ENCODE measurements around the gene GNB4.

Gene GNB4

DNA sequence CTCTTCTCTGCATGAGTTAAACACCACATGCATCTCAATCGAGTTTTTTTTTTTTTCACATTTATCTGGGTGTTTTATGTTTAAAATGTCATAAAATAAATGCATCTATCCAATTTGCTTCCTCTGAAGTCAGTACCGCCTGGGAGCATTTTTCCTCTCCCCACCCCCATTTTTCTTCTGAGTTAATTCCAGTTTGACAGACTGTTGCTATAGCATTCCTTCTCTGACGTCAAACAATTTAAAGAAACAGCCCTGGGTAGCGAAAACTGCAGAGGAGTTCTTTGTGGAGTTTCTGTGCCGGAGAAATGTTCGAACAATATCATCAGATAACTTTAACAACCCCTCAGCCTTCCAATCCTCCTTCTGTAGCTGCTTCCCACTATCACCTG is 900 bp upstream of the GNB4 start:
- Histone ChIP-seq H3K27ac (no peak overlapping the region), H4K20me1 (ENCODE audit: insufficient read depth) (no peaks in the 10 kb centered on the region), H3K4me2 (peak overlapping the region; percentile 64; the same call in 1 of the 2 replicates), H3K4me1 (ENCODE audit: low read depth, poor library complexity, severe bottlenecking) (peaks cover 16% of the 10 kb centered on the region), H3K9ac (no peak overlapping the region), H3K79me2 (ENCODE audit: insufficient read depth, low read depth) (no peaks in the 10 kb centered on the region; the same call in 1 of the 2 replicates), H3K4me3 (IDR thresholded peaks at IDR 0.05; ENCODE audit: insufficient read depth, low read depth, low read length) (peak overlapping the region; percentile 29), H3K36me3 (ENCODE audit: insufficient read depth) (no peaks in the 10 kb centered on the region; the same call in 1 of the 2 replicates), H2AFZ (ENCODE audit: low read depth) (peak overlapping the region; percentile 96; the same call in 1 of the 2 replicates), H3K27me3 (ENCODE audit: insufficient read depth, low read depth) (no peaks in the 10 kb centered on the region)
- TF ChIP-seq, protein P1, sequence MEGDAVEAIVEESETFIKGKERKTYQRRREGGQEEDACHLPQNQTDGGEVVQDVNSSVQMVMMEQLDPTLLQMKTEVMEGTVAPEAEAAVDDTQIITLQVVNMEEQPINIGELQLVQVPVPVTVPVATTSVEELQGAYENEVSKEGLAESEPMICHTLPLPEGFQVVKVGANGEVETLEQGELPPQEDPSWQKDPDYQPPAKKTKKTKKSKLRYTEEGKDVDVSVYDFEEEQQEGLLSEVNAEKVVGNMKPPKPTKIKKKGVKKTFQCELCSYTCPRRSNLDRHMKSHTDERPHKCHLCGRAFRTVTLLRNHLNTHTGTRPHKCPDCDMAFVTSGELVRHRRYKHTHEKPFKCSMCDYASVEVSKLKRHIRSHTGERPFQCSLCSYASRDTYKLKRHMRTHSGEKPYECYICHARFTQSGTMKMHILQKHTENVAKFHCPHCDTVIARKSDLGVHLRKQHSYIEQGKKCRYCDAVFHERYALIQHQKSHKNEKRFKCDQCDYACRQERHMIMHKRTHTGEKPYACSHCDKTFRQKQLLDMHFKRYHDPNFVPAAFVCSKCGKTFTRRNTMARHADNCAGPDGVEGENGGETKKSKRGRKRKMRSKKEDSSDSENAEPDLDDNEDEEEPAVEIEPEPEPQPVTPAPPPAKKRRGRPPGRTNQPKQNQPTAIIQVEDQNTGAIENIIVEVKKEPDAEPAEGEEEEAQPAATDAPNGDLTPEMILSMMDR (conservative IDR thresholded peaks at IDR 0.05; ENCODE audit: low read depth, low read length), result no peak

DNA sequence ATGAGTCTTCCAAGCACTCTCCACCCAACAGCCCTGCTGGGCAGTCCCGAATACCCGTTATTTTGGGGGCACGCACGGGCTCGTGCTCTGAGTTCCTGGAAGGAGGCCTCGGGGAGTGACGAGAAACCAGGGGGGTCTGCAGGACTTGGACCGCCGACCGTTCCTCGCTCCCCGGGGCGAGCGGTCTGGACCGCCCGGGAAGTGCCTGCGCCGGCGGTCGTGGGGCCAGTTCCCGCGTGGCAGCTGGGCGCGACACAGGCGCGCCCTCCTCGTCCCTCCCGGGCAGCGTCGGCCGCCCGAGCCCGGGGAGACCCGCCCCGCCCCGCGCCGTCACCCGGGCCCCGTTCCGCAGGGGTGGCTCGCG is 387 bp downstream of the GNB4 start:
- H3K4me3 ChIP-seq (IDR thresholded peaks at IDR 0.05; ENCODE audit: insufficient read depth, low read depth, low read length), result peak overlapping the region; percentile 29
- H3K27me3 ChIP-seq (ENCODE audit: insufficient read depth, low read depth), result no peaks in the 10 kb centered on the region
- H4K20me1 ChIP-seq (ENCODE audit: insufficient read depth), result no peaks in the 10 kb centered on the region
- H3K4me2 ChIP-seq, result peak overlapping the region; percentile 76
- no peaks in the 10 kb centered on the region; the same call in 1 of the 2 replicates for H3K36me3 ChIP-seq (ENCODE audit: insufficient read depth)
- H3K79me2 ChIP-seq (ENCODE audit: insufficient read depth, low read depth), result peaks cover 5% of the 10 kb centered on the region; the same call in 1 of the 2 replicates
- TF ChIP-seq, protein P1 (conservative IDR thresholded peaks at IDR 0.05; ENCODE audit: low read depth, low read length), result no peak
- peak overlapping the region; percentile 64 for H3K9ac ChIP-seq
- peak overlapping the region; percentile 33 for H3K27ac ChIP-seq
- peaks cover 16% of the 10 kb centered on the region for H3K4me1 ChIP-seq (ENCODE audit: low read depth, poor library complexity, severe bottlenecking)
- peak overlapping the region; percentile 96 for H2AFZ ChIP-seq (ENCODE audit: low read depth)

DNA sequence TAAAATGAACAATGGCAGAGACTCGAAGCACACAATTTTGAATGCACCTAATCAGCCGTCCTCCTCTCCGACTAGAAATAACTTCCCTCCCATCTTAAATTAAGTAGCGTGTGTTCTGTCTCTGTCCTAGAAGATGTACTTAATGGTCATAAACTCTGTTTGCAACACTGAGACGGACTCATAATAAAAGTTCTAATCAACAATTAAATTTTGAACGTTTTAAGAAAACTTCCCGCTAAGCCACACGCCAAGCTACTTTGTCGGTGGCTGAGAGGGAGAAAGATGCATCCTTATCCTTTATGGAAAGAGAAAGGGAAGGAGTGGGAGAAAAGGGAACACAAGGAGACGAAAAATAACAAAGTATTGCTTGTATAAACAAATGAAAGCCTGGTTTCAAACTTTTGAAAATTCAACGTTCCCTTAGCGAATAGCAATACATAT is 989 bp downstream of the GNB4 start:
- Histone ChIP-seq H2AFZ (ENCODE audit: low read depth) (peak overlapping the region; percentile 96), H3K36me3 (ENCODE audit: insufficient read depth) (no peaks in the 10 kb centered on the region; the same call in 1 of the 2 replicates), H3K4me3 (IDR thresholded peaks at IDR 0.05; ENCODE audit: insufficient read depth, low read depth, low read length) (peak overlapping the region; percentile 29), H3K27ac (no peak overlapping the region), H4K20me1 (ENCODE audit: insufficient read depth) (no peaks in the 10 kb centered on the region), H3K4me2 (peak overlapping the region; percentile 76), H3K79me2 (ENCODE audit: insufficient read depth, low read depth) (peaks cover 5% of the 10 kb centered on the region; the same call in 1 of the 2 replicates), H3K9ac (peak overlapping the region; percentile 64), H3K27me3 (ENCODE audit: insufficient read depth, low read depth) (no peaks in the 10 kb centered on the region), H3K4me1 (ENCODE audit: low read depth, poor library complexity, severe bottlenecking) (peaks cover 16% of the 10 kb centered on the region)
- TF ChIP-seq, protein P1 (conservative IDR thresholded peaks at IDR 0.05; ENCODE audit: low read depth, low read length), result no peak

DNA sequence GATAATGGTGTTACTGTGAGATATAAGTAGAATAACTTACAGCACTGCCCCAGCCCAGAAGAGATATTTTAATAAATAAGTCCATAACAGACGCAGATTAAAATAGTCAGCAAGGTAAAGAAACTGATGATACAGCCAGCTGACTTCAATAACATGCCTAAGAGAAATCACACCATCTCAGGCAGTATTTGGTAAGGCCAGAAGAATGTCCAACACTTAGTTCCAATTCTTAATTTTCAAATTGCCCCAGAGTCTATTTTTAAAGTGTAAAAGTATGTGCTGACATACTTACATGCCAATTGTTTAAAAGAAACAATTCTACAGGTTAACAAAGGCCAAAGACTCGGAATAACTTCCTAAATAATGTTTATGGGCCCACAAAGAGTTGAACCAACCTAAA is 1.6 kb downstream of the GNB4 start:
- TF ChIP-seq, protein P1 (conservative IDR thresholded peaks at IDR 0.05; ENCODE audit: low read depth, low read length), result no peak
- Histone ChIP-seq H3K4me2 (peak overlapping the region; percentile 76), H3K9ac (no peak overlapping the region), H3K4me3 (IDR thresholded peaks at IDR 0.05; ENCODE audit: insufficient read depth, low read depth, low read length) (no peak overlapping the region), H3K4me1 (ENCODE audit: low read depth, poor library complexity, severe bottlenecking) (peaks cover 16% of the 10 kb centered on the region), H3K36me3 (ENCODE audit: insufficient read depth) (no peaks in the 10 kb centered on the region; the same call in 1 of the 2 replicates), H4K20me1 (ENCODE audit: insufficient read depth) (no peaks in the 10 kb centered on the region), H3K27ac (no peak overlapping the region), H3K79me2 (ENCODE audit: insufficient read depth, low read depth) (peaks cover 5% of the 10 kb centered on the region; the same call in 1 of the 2 replicates), H3K27me3 (ENCODE audit: insufficient read depth, low read depth) (no peaks in the 10 kb centered on the region), H2AFZ (ENCODE audit: low read depth) (no peak overlapping the region)

Data from KMS-11 (cell line).